HG03575 (cell line): ENCODE results near the gene PKN3.

Experiments
- ATAC-seq: cut with Tn5 transposase; IDR thresholded peaks from one replicate; pipeline ENCODE4 v1.9.1; 2021; ENCODE audit not compliant: unreplicated experiment, insufficient number of reproducible peaks, low FRiP score; ENCODE audit errors: extremely low read depth

Gene PKN3

DNA sequence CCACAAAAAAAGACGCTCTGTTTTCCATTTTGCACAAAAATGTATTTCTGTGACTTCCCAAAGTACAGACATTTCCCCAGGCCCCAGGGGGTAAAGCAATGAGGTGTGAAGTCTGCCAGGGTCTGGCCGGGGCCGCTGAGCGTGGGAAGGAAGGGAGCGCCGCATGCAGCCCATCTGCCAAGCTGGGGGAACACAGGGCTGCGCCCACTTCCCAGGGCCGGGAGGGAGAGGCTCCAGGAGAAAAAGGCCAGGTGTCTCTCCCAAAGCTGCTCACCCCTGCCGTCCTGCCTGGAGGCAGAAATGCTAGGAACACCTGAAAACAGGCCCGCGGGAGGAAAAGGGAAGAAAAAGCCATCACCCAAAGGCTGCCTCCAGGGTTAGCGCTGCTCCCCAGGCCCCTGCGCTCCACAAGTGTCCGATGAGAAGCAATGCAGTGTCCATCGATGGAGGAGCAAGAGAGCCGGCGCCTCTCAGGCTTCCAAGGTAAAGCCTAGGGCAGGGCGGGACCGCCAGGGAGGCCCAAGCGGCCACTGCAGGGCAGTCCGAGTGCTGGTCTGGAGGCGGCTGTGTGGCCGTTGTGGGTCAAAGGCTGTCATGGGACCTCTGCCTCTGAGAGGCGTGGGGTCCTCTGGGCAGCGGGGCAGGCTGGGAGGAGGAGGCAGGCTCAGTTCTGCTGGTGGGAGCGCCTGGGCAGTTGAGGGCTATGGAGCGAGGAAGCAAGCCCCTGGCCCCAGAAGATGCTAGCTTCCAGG, 27.6 kb downstream of the PKN3 start:
- ATAC-seq = no peak

GRCh38 chr9:128731093-128731492, 28.8 kb downstream of the PKN3 start:
- no peak for ATAC-seq

DNA sequence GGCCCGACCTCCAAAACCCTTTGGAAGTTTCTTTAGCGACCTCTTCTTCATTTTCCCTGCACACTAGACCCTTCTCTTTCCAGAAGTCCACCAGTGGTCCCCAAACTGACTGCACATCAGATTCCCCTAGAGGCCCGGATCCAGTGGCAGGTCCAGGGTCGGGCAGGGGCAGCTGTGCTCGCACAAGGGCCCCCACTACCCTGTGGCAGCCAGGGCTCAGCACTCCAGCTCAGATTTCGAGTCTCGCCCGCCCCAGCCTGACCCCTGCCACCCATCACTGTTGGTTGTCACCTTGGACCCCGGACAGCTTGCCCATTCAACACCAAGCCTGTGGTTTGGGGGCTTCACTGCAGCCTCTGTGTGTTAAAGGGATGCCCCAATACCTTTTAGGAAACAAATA, 29.4 kb downstream of the PKN3 start:
- ATAC-seq = no peak

- ATAC-seq = no peak
Measured at GRCh38 chr9:128732576-128732975, 30.3 kb downstream of the PKN3 start.

DNA sequence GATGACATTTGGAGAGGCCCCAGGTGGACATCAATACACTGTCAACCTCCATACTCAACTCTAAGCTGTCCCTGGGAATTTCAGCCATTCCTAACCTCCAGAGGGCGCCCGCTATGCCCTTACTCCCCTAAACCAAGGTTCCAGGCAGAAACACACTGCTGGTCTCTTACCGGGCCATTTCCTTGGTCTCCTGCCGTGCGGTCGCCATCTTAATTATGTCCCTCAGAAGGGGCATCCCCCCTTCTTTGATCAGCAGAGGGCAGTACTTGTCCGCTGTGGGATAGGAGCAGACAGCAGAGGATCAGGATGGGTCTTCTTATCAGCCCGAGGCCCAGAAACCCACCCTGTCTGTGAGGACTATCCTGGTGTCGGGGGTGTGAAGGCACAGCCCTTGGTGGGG, 31.0 kb downstream of the PKN3 start:
- no peak for ATAC-seq

DNA sequence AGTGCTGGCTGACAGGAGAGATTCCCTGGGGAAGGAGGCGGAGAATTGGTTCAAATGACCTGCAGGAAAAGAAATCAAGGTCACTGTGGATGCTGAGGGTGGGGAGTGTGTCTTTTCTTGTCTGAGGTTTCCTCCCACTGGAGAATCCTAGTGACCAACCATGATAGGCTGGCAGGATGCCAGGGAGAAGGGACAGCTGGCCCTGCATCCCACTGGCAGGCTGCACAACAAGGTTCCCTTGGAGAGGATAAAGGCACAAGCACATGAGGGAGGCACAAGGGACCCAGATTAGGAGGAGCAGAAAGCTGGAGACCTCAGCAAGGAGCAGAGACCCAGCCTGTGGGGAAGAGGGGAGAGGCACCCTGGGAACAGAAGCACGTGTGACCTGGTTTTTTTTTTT, 33.1 kb downstream of the PKN3 start:
- ATAC-seq = no peak

- no peak for ATAC-seq
Measured at GRCh38 chr9:128742401-128742800, 40.1 kb downstream of the PKN3 start.

- no peak for ATAC-seq
Measured at GRCh38 chr9:128743421-128743820, 41.1 kb downstream of the PKN3 start.

DNA sequence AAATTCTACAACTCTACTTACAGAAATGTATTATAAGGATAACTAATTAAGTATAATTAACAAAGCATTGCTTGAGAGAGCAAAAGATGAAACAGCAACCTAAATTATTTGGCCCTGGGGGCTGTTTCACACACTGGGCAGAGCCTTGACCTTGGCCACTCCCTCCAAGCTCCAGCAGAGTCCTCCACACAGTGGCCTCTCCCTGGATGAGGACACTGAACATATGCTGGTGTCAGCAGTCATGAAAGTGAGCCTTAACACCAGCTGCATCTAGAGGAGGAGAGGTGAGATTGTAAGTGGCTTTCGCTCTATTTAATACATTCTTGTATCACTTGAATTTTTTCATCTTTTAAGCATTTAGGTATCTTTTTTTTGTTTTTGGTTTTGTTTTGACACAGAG, 44.9 kb downstream of the PKN3 start:
- ATAC-seq = no peak

DNA sequence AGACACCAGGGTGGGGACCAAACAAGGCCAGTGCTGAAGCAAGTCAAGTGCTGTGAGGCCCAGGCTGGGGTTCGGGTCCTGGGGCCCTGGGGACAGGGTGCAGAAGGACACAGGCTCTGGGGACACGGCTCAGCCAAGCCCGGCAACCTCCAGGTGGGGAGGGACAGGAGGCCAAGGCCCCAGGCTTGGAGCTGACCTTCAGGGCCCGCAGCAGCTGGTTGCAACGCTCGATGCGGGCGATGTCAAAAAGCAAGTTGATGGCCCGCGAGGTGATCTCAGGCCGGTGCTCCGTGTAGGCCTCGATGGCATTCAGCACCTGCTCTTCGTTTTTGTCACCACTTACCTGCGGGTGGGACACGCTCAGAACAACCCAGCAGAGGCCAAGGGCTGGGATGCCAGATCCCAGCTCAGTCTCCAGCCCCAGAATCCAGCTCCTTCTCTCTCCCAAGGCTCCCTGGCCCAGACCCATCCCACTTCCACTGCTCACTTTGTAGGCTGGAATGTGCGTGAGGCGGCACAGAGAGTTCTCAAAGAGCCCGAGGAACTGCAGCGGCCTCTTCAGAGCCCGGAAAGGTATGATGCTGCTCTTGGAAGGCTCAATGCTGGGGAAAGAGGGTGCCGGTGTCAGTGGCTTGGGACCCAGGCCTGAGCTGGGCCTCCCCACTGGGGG, 48.8 kb downstream of the PKN3 start:
- no peak for ATAC-seq

- ATAC-seq = no peak
Measured at GRCh38 chr9:128753627-128754026, 51.3 kb downstream of the PKN3 start.

- no peak for ATAC-seq
Measured at GRCh38 chr9:128757602-128758001, 55.3 kb downstream of the PKN3 start.

DNA sequence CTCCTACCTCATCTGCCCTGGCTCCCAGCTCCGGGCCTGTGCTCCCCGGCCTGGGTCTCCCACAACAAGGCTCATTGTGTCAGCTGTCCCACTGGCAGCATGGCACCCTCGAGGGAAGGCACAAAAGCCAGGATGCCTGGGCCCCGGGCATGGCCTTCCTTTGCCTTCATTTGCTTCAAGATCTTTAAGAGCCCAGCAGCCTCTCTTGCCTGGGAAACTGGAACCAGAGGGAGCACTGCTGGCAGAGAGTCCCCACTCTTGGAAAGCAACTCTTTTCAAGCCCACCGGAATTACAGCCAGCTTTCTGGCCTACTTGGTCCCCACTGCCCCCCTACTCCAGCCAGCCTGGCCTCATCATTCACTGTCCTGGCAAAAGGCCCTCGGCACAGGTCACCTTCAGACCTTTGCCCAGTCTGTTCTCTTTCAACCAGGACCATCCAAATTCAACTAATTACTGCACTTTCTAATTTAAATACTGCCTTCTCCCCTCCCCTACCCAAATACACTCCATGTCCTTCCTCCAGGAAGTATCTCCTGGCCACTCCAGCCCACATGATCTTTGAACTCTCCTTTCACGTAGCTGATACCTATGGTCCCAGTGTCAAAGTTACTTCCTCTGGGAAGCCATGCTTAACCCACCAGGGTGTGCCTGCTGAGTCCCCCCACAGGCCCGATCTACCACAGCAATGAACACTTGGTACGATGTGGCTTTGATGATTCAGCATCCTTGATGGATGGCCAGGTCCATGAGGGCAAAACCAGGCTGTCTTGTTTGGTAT, 60.6 kb downstream of the PKN3 start:
- ATAC-seq = no peak

GRCh38 chr9:128764361-128764760, 62.1 kb downstream of the PKN3 start:
- ATAC-seq = no peak

DNA sequence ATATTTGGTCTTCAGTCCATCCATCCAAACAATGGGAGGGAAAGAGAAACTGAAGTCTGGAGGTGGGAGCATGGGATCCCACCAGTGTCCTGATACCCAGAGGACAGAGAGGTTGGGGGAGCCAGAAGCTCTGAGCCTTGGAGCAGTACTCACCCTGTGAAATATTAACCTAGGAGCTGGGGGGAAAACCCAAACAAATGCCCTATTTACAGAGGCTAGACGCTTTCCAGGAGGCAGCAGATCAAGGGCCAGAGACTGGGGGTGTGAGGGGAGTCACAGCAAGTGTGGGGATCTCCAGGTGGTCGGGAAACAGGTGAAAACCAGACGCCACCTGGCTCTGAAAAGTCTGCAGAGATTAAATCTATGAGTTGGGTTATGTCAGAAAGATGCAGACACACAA, 63.2 kb downstream of the PKN3 start:
- ATAC-seq = no peak

DNA sequence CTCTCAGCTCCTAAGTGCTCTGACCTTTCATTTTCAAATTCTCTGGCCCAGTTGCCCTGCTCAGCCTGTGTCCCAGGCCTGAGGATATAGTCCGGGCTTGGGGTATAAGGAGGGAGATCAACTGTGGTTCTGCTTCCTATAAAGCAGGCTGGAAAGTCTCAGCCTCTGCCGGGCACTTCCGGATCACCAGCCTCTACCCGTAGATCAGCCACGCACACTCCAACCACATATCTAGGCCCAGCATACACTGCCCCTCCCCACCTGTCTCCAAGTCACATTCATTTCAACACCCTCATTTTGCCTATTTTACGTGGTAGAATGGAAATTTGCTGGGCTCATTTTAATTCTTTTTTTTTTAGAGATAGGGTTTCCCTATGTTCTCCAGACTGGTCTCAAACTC, 66.3 kb downstream of the PKN3 start:
- ATAC-seq = no peak
